Measurements from ENCODE around the gene DESI1. TPM values are rescaled to one million over a fixed set of nuclear protein-coding genes. Genes with fewer than 3 reads are reported as not detected.

Gene DESI1
- total RNA-seq, 2 donors from 2014 or later: 62.3 to 65.8 TPM

DNA sequence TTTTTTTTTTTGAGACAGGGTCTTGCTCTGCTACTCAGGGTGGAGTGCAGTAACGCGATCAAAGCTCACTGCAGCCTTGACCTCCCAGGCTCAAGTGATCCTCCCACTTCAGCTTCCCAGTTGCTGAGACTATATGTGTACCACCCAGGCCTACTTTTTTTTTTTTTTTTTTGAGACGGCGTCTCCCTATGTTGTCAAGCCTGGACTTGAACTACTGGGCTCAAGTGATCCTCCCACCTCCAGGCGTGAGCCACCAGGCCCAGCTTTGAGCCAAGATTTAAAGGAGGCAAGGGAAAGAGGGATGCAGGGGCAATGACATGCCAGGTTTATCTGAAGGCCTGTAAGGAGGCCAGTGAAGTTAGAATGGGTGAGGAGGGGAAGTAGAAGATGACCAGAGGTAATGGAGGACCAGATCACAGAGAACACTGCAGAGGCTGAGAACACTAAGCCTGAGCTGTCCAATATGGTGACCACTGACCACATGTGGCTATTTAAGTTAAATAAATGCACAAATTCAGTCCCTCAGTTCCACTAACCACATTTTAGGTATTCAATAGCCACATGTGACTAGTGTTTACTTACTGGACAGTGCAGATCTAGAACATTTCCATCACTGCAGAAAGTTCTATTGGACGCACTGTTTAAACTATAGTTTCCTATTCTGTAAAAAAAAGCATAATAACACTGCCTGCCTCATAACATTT lies 8.1 kb downstream of the DESI1 start:
- no peaks in the 10 kb centered on the region for H3K36me3 ChIP-seq
- no peak for DNase-seq (ENCODE audit: low spot score)
- no peak overlapping the region for H3K4me3 ChIP-seq
- peaks cover 0 to 10% of the 10 kb centered on the region in 2 donors for H3K4me1 ChIP-seq
- TF ChIP-seq, protein P1, sequence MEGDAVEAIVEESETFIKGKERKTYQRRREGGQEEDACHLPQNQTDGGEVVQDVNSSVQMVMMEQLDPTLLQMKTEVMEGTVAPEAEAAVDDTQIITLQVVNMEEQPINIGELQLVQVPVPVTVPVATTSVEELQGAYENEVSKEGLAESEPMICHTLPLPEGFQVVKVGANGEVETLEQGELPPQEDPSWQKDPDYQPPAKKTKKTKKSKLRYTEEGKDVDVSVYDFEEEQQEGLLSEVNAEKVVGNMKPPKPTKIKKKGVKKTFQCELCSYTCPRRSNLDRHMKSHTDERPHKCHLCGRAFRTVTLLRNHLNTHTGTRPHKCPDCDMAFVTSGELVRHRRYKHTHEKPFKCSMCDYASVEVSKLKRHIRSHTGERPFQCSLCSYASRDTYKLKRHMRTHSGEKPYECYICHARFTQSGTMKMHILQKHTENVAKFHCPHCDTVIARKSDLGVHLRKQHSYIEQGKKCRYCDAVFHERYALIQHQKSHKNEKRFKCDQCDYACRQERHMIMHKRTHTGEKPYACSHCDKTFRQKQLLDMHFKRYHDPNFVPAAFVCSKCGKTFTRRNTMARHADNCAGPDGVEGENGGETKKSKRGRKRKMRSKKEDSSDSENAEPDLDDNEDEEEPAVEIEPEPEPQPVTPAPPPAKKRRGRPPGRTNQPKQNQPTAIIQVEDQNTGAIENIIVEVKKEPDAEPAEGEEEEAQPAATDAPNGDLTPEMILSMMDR (IDR thresholded peaks at IDR 0.05): no peak
- no peak overlapping the region for H3K27ac ChIP-seq
- H3K9me3 ChIP-seq: no peaks in the 10 kb centered on the region
- no peaks in the 10 kb centered on the region for H3K27me3 ChIP-seq

DNA sequence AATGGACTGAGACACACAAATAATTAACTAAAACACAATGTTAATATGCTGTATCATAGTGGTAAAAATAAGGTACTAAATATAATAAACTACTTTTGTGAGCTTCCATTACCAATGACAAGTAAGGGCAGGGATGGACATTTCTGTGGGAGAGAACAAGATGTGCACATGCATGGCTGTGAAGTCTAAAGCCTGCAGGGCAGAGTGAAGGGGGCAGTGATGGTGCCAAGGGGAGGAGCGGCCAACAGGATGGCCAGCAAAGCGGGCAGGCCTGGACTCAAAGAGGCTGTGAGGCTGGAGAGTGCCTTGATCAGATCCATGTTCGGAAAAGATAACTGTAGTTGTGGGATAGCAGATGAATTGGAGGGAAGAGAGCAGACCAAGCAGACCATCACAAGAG lies 12.5 kb downstream of the DESI1 start:
- H3K9me3 ChIP-seq: no peaks in the 10 kb centered on the region
- H3K27ac ChIP-seq: peak overlapping the region; percentile 51 to 63
- H3K36me3 ChIP-seq: peaks cover 28% of the 10 kb centered on the region
- no peaks in the 10 kb centered on the region for H3K27me3 ChIP-seq
- DNase-seq (ENCODE audit: low spot score): no peak
- no peak overlapping the region for H3K4me3 ChIP-seq
- H3K4me1 ChIP-seq: peaks cover 0 to 14% of the 10 kb centered on the region in 2 donors
- TF ChIP-seq, protein P1 (IDR thresholded peaks at IDR 0.05): no peak

DNA sequence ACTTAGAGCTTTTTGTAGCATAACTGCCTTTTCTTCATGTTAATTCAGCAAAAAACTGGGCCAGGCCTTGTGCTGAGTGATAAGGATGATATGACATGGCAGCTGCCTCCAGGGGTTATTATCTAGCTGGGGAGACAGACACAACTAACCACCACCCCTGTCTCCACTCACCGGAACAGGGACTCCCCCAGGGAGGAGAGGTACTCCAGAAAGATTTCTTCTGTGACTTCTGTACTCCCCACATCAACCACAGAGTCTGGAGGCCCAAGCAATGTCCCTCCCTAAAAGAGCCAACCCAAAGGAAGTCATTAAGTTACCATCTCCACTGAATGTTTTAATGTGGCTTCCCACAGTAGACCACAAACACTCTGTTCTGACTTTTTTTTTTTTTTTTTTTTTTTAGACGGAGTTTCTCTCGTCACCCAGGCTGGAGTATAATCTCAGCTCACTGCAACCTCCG lies 16.9 kb downstream of the DESI1 start:
- no peaks in the 10 kb centered on the region for H3K9me3 ChIP-seq
- no peak overlapping the region for H3K4me3 ChIP-seq
- H3K36me3 ChIP-seq: peaks cover 62% of the 10 kb centered on the region
- no peak for DNase-seq (ENCODE audit: low spot score)
- TF ChIP-seq, protein P1 (IDR thresholded peaks at IDR 0.05): no peak
- H3K27me3 ChIP-seq: no peaks in the 10 kb centered on the region
- H3K4me1 ChIP-seq: peaks cover 0 to 10% of the 10 kb centered on the region in 2 donors
- no peak overlapping the region for H3K27ac ChIP-seq

DNA sequence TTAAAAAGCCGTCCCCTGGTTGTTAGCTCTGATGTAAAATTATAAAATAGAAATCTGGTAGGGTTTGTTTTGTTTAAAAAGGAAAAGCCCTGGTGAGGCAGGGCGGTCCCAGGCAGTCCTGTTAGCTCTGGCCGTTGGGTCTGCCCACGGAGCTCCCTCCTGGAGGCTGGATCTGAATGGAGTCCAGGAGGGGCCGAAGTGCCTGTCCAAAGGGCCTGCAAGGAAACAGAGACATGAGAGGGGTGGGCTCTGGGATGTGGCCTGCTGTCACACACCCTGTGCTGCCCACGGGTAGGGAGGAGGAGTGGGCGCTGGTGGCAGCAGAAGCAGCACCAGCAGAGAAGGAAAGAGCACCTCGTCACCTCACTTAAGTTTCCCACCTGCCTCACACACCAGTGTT lies 19.9 kb downstream of the DESI1 start:
- no peak overlapping the region for H3K27ac ChIP-seq
- no peak for DNase-seq (ENCODE audit: low spot score)
- TF ChIP-seq, protein P1 (IDR thresholded peaks at IDR 0.05): no peak
- H3K27me3 ChIP-seq: no peaks in the 10 kb centered on the region
- H3K36me3 ChIP-seq: peaks cover 47% of the 10 kb centered on the region
- H3K4me1 ChIP-seq: peaks cover 0 to 13% of the 10 kb centered on the region in 2 donors
- H3K4me3 ChIP-seq: no peak overlapping the region
- no peaks in the 10 kb centered on the region for H3K9me3 ChIP-seq

DNA sequence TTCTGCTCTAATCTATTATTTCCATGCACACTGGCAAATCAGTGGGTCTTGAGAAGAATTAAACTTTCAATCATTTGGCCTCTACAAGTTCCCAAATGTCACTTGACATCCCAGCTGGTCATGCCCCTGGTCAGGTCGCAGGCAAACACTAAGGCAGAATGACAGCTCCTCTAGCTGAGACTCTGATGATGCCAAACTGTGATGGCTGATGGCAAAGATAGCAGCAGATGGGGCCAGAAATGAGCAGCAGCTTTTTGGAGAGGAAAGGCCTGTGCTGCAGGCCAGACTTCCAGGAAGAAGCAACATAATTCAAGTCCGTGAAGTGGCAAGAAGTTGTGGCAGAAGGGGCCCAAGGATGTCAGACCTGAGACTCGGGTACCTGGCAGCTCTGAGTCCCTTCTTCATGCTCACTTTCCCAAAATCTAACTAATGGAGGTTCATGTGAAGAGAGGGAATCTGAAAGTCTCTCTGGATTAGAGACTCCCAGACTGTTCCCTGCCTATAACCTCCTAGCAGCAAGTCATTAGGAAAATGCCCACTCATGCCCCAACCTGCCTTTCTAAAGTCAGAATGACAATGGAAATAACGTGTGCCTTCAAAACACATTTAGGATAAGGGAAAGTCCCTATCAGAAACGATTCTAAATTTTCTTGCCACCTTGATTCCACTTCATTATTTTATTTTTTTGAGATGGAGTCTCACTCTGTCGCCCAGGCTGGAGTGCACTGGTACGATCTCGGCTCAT lies 21.8 kb downstream of the DESI1 start:
- TF ChIP-seq, protein P1 (IDR thresholded peaks at IDR 0.05): no peak

More for the DNA sequence above, 21.8 kb downstream of the DESI1 start:
- no peaks in the 10 kb centered on the region for H3K27me3 ChIP-seq
- peak overlapping the region in 1 of 2 donors; percentile 4 for H3K27ac ChIP-seq
- H3K4me1 ChIP-seq: peaks cover 0 to 13% of the 10 kb centered on the region in 2 donors
- no peak for DNase-seq (ENCODE audit: low spot score)
- H3K4me3 ChIP-seq: no peak overlapping the region
- no peaks in the 10 kb centered on the region for H3K9me3 ChIP-seq
- H3K36me3 ChIP-seq: peaks cover 36% of the 10 kb centered on the region

All from right atrium auricular region (tissue), 2 donors.